Hematopoietic multipotent progenitor cell treated with erythropoietin and hydrocortisone succinate and interleukin-3 and kit ligand, for 15 days (in vitro differentiated cells): ENCODE measurements around the gene RNF121.
A peak's percentile ranks its signal among the peaks of the same experiment; 100 is the strongest.
"Not testable (repeated sequence)": the region's sequence is repeated elsewhere in the genome, so short reads cannot be mapped to it uniquely, and the experiment has no call there.

Experiments used
- DNase-seq: peaks from one replicate; pipeline ENCODE4 v3.0.0-alpha.2; 2015; ENCODE audit warnings: low spot score

The RNF121 gene

GRCh38 chr11:71928737-71929443 lies at the start of gene RNF121:
Gene RNF121, plus strand, starts transcription at chr11:71929046. Its CDS starts 16 bp downstream, at chr11:71929062.
- DNase-seq: peak; percentile 98

DNA sequence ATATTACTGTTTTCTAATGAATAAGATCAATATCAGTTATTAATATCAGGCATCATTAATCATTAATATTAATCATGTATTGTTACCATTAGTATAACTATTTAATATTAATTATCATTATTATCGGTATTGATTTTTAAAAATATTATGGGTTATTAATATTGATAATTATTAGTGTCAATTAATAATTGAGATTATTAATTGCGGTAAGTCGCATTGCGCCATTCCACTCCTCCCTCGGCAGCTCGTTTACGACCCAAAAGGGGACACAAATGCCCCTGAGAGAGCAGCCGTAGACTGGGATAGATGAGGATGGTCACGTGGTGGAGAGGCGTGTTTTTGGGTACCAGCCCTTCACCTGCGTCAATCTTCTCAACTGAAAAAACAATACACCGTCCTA lies 43.0 kb upstream of the RNF121 start:
- not testable (repeated sequence) for DNase-seq

DNA sequence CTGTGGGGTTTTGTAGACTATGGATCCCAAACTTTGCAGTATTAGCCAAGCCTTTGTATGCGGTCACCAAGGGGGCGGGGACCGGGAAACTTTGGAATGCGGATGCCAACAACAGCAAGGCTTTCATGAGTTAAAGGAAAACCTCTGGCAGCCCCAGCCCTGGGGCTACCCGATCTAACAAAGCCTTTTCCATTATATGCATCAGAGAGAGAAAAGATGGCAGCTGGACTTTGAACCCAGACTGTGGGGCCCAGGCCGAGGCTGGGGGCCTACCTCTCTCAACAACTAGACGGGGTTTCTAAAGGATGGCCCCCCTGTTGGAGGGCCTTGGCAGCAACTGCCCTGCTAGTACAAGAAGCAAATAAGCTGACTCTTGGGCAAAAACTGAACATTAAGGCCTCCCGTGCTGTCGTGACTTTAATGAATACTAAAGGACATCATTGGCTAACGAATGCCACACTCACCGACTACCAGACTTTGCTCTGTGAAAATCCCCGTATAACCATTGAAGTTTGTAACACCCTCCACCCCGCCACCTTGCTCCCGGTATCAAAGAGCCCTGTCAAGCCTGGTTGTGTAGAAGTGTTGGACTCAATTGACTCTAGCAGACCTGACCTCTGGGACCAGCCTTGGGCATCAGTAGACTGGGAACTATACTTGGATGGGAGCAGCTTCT lies 40.4 kb upstream of the RNF121 start:
- not testable (repeated sequence) for DNase-seq

GRCh38 chr11:71889181-71889872 lies 39.5 kb upstream of the RNF121 start:
- not testable (repeated sequence) for DNase-seq

- no peak for DNase-seq
These were observed 32.9 kb upstream of the RNF121 start for GRCh38 chr11:71895961-71896360.

DNA sequence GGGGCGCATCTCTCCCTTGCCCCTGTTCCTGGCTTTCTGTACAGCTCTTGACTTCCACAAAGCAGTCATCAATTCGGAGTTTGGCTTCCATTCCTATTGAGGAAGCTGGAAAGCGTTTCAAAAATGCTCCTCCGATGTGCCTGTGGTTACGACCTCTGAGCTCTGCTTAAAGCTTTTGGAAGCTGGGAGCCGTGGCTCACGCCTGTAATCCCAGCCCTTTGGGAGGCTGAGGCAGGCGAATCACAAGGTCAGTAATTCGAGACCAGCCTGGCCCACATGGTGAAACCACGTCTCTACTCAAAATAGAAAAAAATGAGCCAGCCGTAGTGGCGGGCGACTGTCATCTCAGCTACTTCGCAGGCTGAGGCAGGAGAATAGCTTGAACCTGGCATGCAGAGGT lies 27.7 kb upstream of the RNF121 start:
- not testable (repeated sequence) for DNase-seq

DNA sequence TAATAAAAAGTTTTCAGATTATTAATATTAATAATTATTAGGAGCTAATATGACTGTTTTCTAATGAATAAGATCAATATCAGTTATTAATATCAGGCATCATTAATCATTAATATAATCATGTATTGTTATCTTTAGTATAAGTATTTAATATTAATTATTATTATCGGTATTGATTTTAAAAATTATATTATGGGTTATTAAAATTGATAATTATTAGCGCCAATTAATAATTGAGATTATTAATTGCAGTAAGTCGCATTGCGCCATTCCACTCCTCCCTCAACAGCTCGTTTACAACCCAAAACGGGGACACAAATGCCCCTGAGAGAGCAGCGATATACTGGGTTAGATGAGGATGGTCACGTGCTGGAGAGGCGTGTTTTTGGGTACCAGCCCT lies 20.6 kb upstream of the RNF121 start:
- no peak for DNase-seq

DNA sequence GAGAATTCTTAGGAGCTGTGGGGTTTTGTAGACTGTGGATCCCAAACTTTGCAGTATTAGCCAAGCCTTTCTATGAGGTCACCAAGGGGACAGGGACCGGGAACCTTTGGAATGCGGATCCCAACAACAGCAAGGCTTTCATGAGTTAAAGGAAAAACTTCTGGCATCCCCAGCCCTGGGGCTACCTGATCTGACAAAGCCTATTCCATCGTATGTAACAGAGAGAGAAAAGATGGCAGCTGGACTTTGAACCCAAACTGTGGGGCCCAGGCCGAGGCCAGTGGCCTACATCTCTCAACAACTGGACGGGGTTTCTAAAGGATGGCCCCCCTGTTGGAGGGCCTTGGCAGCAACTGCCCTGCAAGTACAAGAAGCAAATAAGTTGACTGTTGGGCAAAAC lies 18.1 kb upstream of the RNF121 start:
- DNase-seq: not testable (repeated sequence)

DNA sequence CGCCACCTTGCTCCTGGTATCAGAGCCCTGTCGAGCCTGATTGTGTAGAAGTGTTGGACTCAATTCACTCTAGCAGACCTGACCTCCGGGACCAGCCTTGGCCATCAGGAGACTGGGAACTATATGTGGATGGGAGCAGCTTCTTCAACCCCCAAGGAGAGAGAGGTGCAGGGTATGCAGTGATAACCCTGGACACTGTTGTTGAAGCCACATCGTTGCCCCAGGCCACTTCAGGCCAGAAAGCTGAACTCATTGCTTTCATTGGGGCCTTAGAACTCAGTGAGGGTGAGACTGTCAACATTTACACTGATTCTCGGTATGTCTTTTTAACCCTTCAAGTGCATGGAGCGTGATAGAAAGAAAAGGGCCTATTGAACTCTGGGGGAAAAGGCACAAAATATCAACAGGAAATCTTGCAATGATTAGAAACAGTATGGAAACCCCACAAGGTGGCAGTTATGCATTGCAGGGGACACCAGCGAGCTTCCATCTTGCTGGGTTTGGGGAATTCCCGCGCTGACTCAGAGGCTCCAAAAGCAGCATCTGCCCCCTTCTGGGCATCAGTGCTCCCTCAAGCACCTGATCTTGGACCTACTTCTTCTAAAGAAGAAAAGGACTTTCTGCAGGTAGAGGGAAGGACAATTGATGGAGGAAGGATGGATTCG lies 17.4 kb upstream of the RNF121 start:
- not testable (repeated sequence) for DNase-seq

- DNase-seq: not testable (repeated sequence)
These were observed 16.9 kb upstream of the RNF121 start for GRCh38 chr11:71911986-71912340.

- no peak for DNase-seq
These were observed 14.9 kb upstream of the RNF121 start for GRCh38 chr11:71913756-71914526.

DNA sequence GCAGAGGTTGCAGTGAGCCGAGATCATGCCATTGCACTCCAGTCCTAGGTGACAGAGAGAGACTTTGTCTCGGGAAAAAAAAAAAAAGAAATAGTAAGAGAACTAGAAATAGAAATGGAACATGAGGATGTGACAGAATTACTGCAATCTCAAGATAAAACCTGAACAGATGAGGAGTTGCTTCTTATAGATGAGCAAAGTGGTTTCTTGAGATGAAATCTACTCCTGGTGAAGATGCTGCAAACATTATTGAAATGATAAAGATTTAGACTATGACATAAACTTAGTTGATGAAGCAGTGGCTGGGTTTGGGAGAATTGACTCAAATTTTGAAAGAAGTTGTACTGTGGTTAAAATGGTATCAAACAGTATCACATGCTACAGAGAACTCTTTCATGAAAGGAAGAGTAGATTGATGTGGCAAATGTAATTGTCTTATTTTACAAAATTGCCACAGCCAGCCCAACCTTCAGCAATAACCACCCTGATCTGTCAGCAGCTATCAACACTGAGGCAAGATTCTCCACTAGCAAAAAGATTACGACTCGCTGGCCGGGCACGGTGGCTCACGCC lies 14.1 kb upstream of the RNF121 start:
- DNase-seq: no peak

DNA sequence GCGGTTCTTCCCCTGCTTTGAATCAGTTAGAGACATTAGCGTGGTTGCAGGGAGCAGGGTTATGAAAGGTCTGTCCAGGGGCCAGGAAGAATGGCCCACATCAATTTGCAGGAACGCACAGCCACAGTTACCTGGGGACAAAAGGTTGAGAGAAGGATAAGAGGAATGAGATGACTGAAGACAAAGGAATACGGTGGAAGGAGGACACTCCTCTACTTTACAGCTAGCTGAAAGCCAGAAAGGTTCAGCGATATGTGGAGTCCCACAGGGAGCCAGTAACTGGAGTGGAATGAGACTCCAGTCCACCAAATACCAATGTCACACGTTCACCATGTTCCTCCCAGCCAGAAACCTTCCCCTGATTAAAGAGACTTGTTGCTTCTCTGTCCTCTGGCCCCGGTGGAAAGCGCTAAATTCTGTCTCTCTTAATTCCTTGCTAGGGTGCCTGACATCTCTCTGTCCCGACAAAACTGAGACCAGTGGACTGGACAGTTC lies 11.2 kb upstream of the RNF121 start:
- DNase-seq: no peak

GRCh38 chr11:71927820-71928736 lies 768 bp upstream of the RNF121 start, which contains the start of gene XNDC1N:
Gene XNDC1N, minus strand, starts transcription at chr11:71928594. Its CDS starts 5,241 bp downstream, at chr11:71923353.
- no peak for DNase-seq

GRCh38 chr11:71929491-71929890 lies 645 bp downstream of the RNF121 start:
- DNase-seq: no peak

DNA sequence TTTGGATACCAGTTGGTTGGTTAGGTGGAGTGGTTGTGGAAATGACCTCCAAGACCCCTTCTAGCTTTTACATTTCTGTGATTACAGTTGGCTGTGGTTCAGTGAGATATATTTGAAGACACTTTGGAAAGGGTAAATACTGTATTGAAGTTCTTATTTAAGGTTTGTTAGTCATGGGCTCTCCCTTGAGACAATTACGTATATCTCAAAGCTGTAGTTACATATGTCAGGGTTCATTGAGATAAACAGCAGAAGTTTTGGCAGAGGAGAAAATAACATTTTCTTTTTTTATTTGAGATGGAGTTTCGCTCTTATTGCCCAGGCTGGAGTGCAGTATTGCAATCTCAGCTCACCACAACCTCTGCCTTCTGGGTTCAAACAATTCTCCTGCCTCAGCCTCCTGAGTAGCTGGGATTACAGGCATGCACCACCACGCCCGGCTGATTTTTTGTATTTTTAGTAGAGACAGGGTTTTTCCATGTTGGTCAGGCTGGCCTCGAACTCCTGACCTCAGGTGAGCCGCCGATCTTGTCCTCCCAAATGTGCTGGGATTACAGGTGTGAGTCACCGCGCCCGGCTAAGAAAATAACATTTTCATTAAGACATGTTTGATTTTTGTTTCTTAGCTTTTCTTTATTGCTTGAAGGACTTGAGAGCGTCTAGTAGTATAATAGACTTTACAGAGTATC lies 1.9 kb downstream of the RNF121 start:
- DNase-seq: no peak

GRCh38 chr11:71931245-71931602 lies 2.4 kb downstream of the RNF121 start:
- no peak for DNase-seq

- no peak for DNase-seq
These were observed 4.5 kb downstream of the RNF121 start for GRCh38 chr11:71933141-71933933.

DNA sequence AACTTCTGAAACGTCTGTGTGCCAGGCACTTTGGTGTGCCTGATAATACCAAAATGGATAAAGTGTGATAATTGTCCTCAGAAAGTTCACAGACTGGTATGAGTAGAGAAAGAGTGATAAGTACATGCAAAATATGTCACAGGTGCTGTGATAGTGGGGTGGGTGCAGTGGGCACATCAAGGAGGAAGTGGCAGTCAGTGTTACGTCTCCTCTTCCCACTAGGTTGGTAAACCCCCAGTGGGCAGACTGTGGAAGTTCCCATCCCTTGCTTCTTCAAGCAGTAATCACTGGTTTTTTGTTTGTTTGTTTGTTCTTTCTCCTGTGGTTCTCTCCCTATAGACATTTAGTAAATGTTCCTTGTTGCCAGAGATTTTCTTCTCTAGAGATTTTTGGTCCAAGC lies 5.4 kb downstream of the RNF121 start:
- DNase-seq: no peak
